GM23338 (cell line): ENCODE measurements around the gene MAP1B. TPM values are rescaled to one million over a fixed set of nuclear protein-coding genes. Genes with fewer than 3 reads are reported as not detected.

ENCODE experiments used
- ATAC-seq: fragments of 200-7000 bp; cut with Tn5 transposase; 3 replicates; pipeline ENCODE4 v1.9.1; 2020
- DNase-seq: peaks from one replicate; pipeline ENCODE4 v3.0.0-alpha.2; 2015; ENCODE audit warnings: low spot score
- H2AFZ ChIP-seq: fragments of 200-600 bp; sonication (generic); 2 replicates; pipeline ENCODE4 v1.8.0; 2016; ENCODE audit warnings: antibody characterized with exemption, mild to moderate bottlenecking, moderate library complexity
- H3F3A ChIP-seq: fragments of 200-600 bp; sonication (generic); replicated peaks from 2 replicates; pipeline ENCODE4 v1.8.0; 2017; ENCODE audit warnings: antibody characterized with exemption, mixed run types, low read depth
- H3K27ac ChIP-seq: fragments of 200-600 bp; sonication (generic); 2 replicates; pipeline ENCODE4 v1.6.1; 2016; ENCODE audit warnings: low read depth
- H3K27me3 ChIP-seq: fragments of 200-600 bp; sonication (generic); 2 replicates; pipeline ENCODE4 v1.8.0; 2016; ENCODE audit warnings: mild to moderate bottlenecking, mixed run types, moderate library complexity; ENCODE audit not compliant: insufficient read depth
- H3K36me3 ChIP-seq: fragments of 200-600 bp; sonication (generic); 2 replicates; pipeline ENCODE4 v1.8.0; 2016; ENCODE audit warnings: mild to moderate bottlenecking; ENCODE audit not compliant: insufficient read depth
- H3K4me1 ChIP-seq: fragments of 200-600 bp; sonication (generic); 2 replicates; pipeline ENCODE4 v1.8.0; 2016; ENCODE audit warnings: mild to moderate bottlenecking, moderate library complexity; ENCODE audit not compliant: insufficient read depth
- H3K4me2 ChIP-seq: fragments of 200-600 bp; sonication (generic); 2 replicates; pipeline ENCODE4 v1.7.1; 2017; ENCODE audit warnings: mixed run types
- H3K4me3 ChIP-seq: fragments of 200-600 bp; sonication (generic); 2 replicates; pipeline ENCODE4 v1.6.1; 2016; ENCODE audit warnings: mixed run types
- H3K79me2 ChIP-seq: fragments of 200-600 bp; sonication (generic); replicated peaks from 2 replicates; pipeline ENCODE4 v1.8.0; 2017; ENCODE audit warnings: mild to moderate bottlenecking; ENCODE audit not compliant: insufficient read depth
- H3K9me2 ChIP-seq: fragments of 200-600 bp; sonication (generic); 2 replicates; pipeline ENCODE4 v1.8.0; 2017; ENCODE audit not compliant: insufficient read depth
- H4K20me1 ChIP-seq: fragments of 200-600 bp; sonication (generic); replicated peaks from 2 replicates; pipeline ENCODE4 v1.8.0; 2017; ENCODE audit warnings: mild to moderate bottlenecking; ENCODE audit not compliant: insufficient read depth
- H3K27ac Mint-ChIP-seq: 2 replicates; pipeline ENCODE4 v1.8.0; 2020; ENCODE audit warnings: inconsistent platforms, mild to moderate bottlenecking, moderate library complexity, mixed read lengths
- H3K27me3 Mint-ChIP-seq: 3 replicates; pipeline ENCODE4 v1.8.0; 2022; ENCODE audit warnings: low read depth, mild to moderate bottlenecking, moderate library complexity, mixed read lengths, inconsistent platforms; ENCODE audit not compliant: insufficient read depth, poor library complexity
- H3K36me3 Mint-ChIP-seq: 3 replicates; pipeline ENCODE4 v1.8.0; 2021; ENCODE audit warnings: low read depth, mild to moderate bottlenecking, inconsistent platforms, moderate library complexity, mixed read lengths
- H3K4me1 Mint-ChIP-seq: 3 replicates; pipeline ENCODE4 v1.8.0; 2020; ENCODE audit warnings: mild to moderate bottlenecking, inconsistent platforms, mixed read lengths
- H3K4me3 Mint-ChIP-seq: 3 replicates; pipeline ENCODE4 v1.8.0; 2021; ENCODE audit warnings: moderate library complexity, mild to moderate bottlenecking, inconsistent platforms, mixed read lengths
- H3K9me3 Mint-ChIP-seq: 3 replicates; pipeline ENCODE4 v1.8.0; 2020; ENCODE audit warnings: moderate library complexity, mild to moderate bottlenecking, inconsistent platforms, mixed read lengths
- CREB1 ChIP-seq: fragments of 250-450 bp; sonication (Bioruptor Pico); IDR thresholded peaks from 2 replicates; pipeline ENCODE4 v1.5.0; 2020; ENCODE audit warnings: low read depth, mild to moderate bottlenecking, moderate library complexity
- CTCF ChIP-seq, 2 experiments: fragments of 200-600 bp in 1 of 2; sonication (generic) in 1 of 2; conservative IDR thresholded peaks; 2 replicates each; pipeline versions ENCODE4 v1.5.1 to v1.6.1; 2016 to 2017; ENCODE audit warnings: antibody characterized with exemption in 2 of 2, low read depth in 2 of 2, mild to moderate bottlenecking in 2 of 2, moderate library complexity in 1 of 2
- ETS1 ChIP-seq: IDR thresholded peaks from 2 replicates; pipeline ENCODE4 v1.6.1; 2016; ENCODE audit warnings: antibody characterized with exemption
- EZH2 ChIP-seq: fragments of 200-600 bp; sonication (generic); IDR thresholded peaks from one replicate; pipeline ENCODE4 v1.8.0; 2017; ENCODE audit warnings: antibody characterized with exemption, mild to moderate bottlenecking, low read depth; ENCODE audit not compliant: unreplicated experiment
- EZH2phosphoT487 ChIP-seq: fragments of 200-600 bp; sonication (generic); IDR thresholded peaks from one replicate; pipeline ENCODE4 v1.8.1; 2018; ENCODE audit warnings: antibody characterized with exemption; ENCODE audit not compliant: unreplicated experiment
- JUNB ChIP-seq: IDR thresholded peaks from one replicate; pipeline ENCODE4 v1.6.1; 2016; ENCODE audit warnings: antibody characterized with exemption; ENCODE audit not compliant: unreplicated experiment
- NANOG ChIP-seq: IDR thresholded peaks from 2 replicates; pipeline ENCODE4 v1.6.1; 2016; ENCODE audit warnings: antibody characterized with exemption, borderline replicate concordance
- POLR2AphosphoS5 ChIP-seq: IDR thresholded peaks from 2 replicates; pipeline ENCODE4 v1.6.1; 2016; ENCODE audit warnings: antibody characterized with exemption, low read depth
- STAT1 ChIP-seq: IDR thresholded peaks from one replicate; pipeline ENCODE4 v1.6.1; 2016; ENCODE audit warnings: antibody characterized with exemption; ENCODE audit not compliant: unreplicated experiment
- ZNF114 ChIP-seq: fragments of 250-450 bp; sonication (Bioruptor Pico); IDR thresholded peaks from 2 replicates; pipeline ENCODE4 v1.5.0; 2020; ENCODE audit warnings: mild to moderate bottlenecking, moderate library complexity
- ZNF331 ChIP-seq: fragments of 250-450 bp; sonication (Bioruptor Pico); IDR thresholded peaks from 2 replicates; pipeline ENCODE4 v1.5.0; 2020; ENCODE audit warnings: low read depth, mild to moderate bottlenecking, moderate library complexity
- polyA plus RNA-seq: library from polyadenylated mRNA; unstranded; fragments of >200 nt; fragmentation: Nextera tagmentation; extraction: Ambion mirVana; gene quantifications from 2 replicates; pipeline ENCODE4 v1.2.1, GENCODE V29; 2016
- total RNA-seq: library from RNA; depleted of rRNA; stranded (reverse); fragments of >200 nt; shearing (Covaris generic); gene quantifications from 2 replicates; pipeline ENCODE4 v1.2.3, GENCODE V29; 2014
- TF ChIP-seq, protein P1 (sequence below): IDR thresholded peaks from one replicate; pipeline ENCODE4 v1.6.1; 2018; ENCODE audit warnings: antibody characterized with exemption; ENCODE audit not compliant: unreplicated experiment

Gene MAP1B
- total and polyA plus RNA-seq, 2 experiments from 2014 or later: 148 to 263 TPM

GRCh38 chr5:72151169-72151568, 43.9 kb downstream of the MAP1B start:
- ATAC-seq (peak; percentile 59), DNase-seq (no peak)
- Mint-ChIP-seq H3K4me1 (peaks cover 51% of the 10 kb centered on the region), H3K9me3 (no peaks in the 10 kb centered on the region), H3K36me3 (peaks cover 13% of the 10 kb centered on the region; the same call in 2 of the 3 replicates), H3K27me3 (peaks cover 2% of the 10 kb centered on the region), H3K4me3 (no peak overlapping the region), H3K27ac (peak overlapping the region; percentile 11; the same call in 1 of the 2 replicates)
- Histone ChIP-seq H3K4me2 (no peak overlapping the region), H3F3A (no peaks in the 10 kb centered on the region), H3K4me1 (peaks cover 38% of the 10 kb centered on the region), H2AFZ (no peak overlapping the region), H3K27me3 (no peaks in the 10 kb centered on the region), H3K36me3 (no peaks in the 10 kb centered on the region), H3K27ac (no peak overlapping the region), H3K4me3 (no peak overlapping the region), H4K20me1 (peaks cover 4% of the 10 kb centered on the region; the same call in 1 of the 2 replicates), H3K79me2 (peaks cover 60% of the 10 kb centered on the region), H3K9me2 (no peaks in the 10 kb centered on the region)
- no peak for TF ChIP-seq CTCF (conservative IDR thresholded peaks at IDR 0.05; ENCODE audit: low read depth in 2 of 2)
- TF ChIP-seq, protein P1, sequence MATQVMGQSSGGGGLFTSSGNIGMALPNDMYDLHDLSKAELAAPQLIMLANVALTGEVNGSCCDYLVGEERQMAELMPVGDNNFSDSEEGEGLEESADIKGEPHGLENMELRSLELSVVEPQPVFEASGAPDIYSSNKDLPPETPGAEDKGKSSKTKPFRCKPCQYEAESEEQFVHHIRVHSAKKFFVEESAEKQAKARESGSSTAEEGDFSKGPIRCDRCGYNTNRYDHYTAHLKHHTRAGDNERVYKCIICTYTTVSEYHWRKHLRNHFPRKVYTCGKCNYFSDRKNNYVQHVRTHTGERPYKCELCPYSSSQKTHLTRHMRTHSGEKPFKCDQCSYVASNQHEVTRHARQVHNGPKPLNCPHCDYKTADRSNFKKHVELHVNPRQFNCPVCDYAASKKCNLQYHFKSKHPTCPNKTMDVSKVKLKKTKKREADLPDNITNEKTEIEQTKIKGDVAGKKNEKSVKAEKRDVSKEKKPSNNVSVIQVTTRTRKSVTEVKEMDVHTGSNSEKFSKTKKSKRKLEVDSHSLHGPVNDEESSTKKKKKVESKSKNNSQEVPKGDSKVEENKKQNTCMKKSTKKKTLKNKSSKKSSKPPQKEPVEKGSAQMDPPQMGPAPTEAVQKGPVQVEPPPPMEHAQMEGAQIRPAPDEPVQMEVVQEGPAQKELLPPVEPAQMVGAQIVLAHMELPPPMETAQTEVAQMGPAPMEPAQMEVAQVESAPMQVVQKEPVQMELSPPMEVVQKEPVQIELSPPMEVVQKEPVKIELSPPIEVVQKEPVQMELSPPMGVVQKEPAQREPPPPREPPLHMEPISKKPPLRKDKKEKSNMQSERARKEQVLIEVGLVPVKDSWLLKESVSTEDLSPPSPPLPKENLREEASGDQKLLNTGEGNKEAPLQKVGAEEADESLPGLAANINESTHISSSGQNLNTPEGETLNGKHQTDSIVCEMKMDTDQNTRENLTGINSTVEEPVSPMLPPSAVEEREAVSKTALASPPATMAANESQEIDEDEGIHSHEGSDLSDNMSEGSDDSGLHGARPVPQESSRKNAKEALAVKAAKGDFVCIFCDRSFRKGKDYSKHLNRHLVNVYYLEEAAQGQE: no peak
- TF ChIP-seq CREB1: no peak

GRCh38 chr5:72151646-72152045, 44.4 kb downstream of the MAP1B start:
- no peaks in the 10 kb centered on the region for H3F3A ChIP-seq
- no peaks in the 10 kb centered on the region for H3K9me2 ChIP-seq
- H2AFZ ChIP-seq: no peak overlapping the region
- peaks cover 13% of the 10 kb centered on the region; the same call in 2 of the 3 replicates for H3K36me3 Mint-ChIP-seq
- peaks cover 2% of the 10 kb centered on the region for H3K27me3 Mint-ChIP-seq
- H3K4me1 ChIP-seq: peaks cover 40% of the 10 kb centered on the region
- ATAC-seq: no peak
- H3K79me2 ChIP-seq: peaks cover 56% of the 10 kb centered on the region
- no peak overlapping the region for H3K4me3 ChIP-seq
- H3K4me1 Mint-ChIP-seq: peaks cover 55% of the 10 kb centered on the region
- H4K20me1 ChIP-seq: peaks cover 4% of the 10 kb centered on the region; the same call in 1 of the 2 replicates
- H3K27ac Mint-ChIP-seq: no peak overlapping the region
- no peak for DNase-seq
- H3K36me3 ChIP-seq: no peaks in the 10 kb centered on the region
- no peaks in the 10 kb centered on the region for H3K9me3 Mint-ChIP-seq
- no peak overlapping the region for H3K4me2 ChIP-seq
- no peak overlapping the region for H3K4me3 Mint-ChIP-seq
- no peak overlapping the region for H3K27ac ChIP-seq
- no peaks in the 10 kb centered on the region for H3K27me3 ChIP-seq
- TF ChIP-seq POLR2AphosphoS5: no peak
- no peak for TF ChIP-seq NANOG
- TF ChIP-seq, protein P1: no peak
- no peak for TF ChIP-seq ZNF331 (CRISPR knock-in tag)
- TF ChIP-seq JUNB: no peak
- no peak for TF ChIP-seq ETS1
- no peak for TF ChIP-seq ZNF114 (CRISPR knock-in tag)
- TF ChIP-seq STAT1: no peak
- no peak for TF ChIP-seq CREB1
- TF ChIP-seq EZH2phosphoT487: no peak
- TF ChIP-seq EZH2: no peak
